GM13977 (cell line): ENCODE measurements around the gene CISD3.

Source experiments
- DNase-seq: peaks from one replicate; pipeline ENCODE4 v3.0.0; 2012; ENCODE audit warnings: low spot score
- CTCF ChIP-seq: IDR thresholded peaks from 2 replicates; pipeline ENCODE4 v1.5.1; 2012; ENCODE audit warnings: mild to moderate bottlenecking, control low read depth; ENCODE audit not compliant: insufficient read depth; ENCODE audit errors: extremely low read depth, missing control alignments
- in situ Hi-C: fragments of 300-500 bp; cut with MboI; formaldehyde crosslinking; loops from one replicate; pipeline ENCODE4 v1.12.0; 2022; ENCODE audit warnings: low sequenced_read_pairs, low pct_unique_long_range_greater_than_20kb, mixed read lengths, inconsistent platforms; ENCODE audit not compliant: unreplicated experiment

Gene CISD3

GRCh38 chr17:38727736-38728135 is 2.4 kb upstream of the CISD3 start:
- in situ Hi-C loops: no loop called here
- no peak for DNase-seq
- no peak for TF ChIP-seq CTCF

GRCh38 chr17:38728290-38728831 is 1.8 kb upstream of the CISD3 start:
- in situ Hi-C loops: no loop called here
- no peak for TF ChIP-seq CTCF
- DNase-seq: no peak

- no peak for DNase-seq
- TF ChIP-seq CTCF: no peak
- in situ Hi-C loops: no loop called here
Observed at GRCh38 chr17:38729368-38729885, 714 bp upstream of the CISD3 start.

GRCh38 chr17:38730526-38731379 is 612 bp downstream of the CISD3 start:
- no peak for DNase-seq
- TF ChIP-seq CTCF: no peak
- in situ Hi-C loops: no loop called here

- in situ Hi-C loops: no loop called here
- no peak for DNase-seq
- TF ChIP-seq CTCF: no peak
Observed at GRCh38 chr17:38731526-38732294, 1.6 kb downstream of the CISD3 start.
